WERI-Rb-1 (cell line): ENCODE results near the gene FOXO6.
A peak's percentile ranks its signal among the peaks of the same experiment; 100 is the strongest.

ENCODE experiments used
- DNase-seq: peaks from one replicate; pipeline ENCODE4 v3.0.0-alpha.2; 2020
- H3K27ac ChIP-seq: fragments of 250-450 bp; sonication (Bioruptor Pico); 2 replicates; pipeline ENCODE4 v1.5.1; 2020; ENCODE audit warnings: mild to moderate bottlenecking, moderate library complexity
- H3K27me3 ChIP-seq: fragments of 250-450 bp; sonication (Bioruptor Pico); 2 replicates; pipeline ENCODE4 v1.5.1; 2021; ENCODE audit warnings: mild to moderate bottlenecking, low read depth, moderate library complexity; ENCODE audit not compliant: insufficient read depth, severe bottlenecking
- H3K36me3 ChIP-seq: fragments of 250-450 bp; sonication (Bioruptor Pico); 2 replicates; pipeline ENCODE4 v1.5.1; 2020; ENCODE audit warnings: mild to moderate bottlenecking, moderate library complexity
- H3K4me3 ChIP-seq: 2 replicates; pipeline ENCODE4 v1.5.1; 2011; ENCODE audit warnings: low read depth, mild to moderate bottlenecking, control low read depth, low read length
- H3K9me3 ChIP-seq: fragments of 250-450 bp; sonication (Bioruptor Pico); 2 replicates; pipeline ENCODE4 v1.5.1; 2021; ENCODE audit warnings: mild to moderate bottlenecking, moderate library complexity; ENCODE audit not compliant: severe bottlenecking
- CTCF ChIP-seq: IDR thresholded peaks from 2 replicates; pipeline ENCODE4 v1.5.1; 2011; ENCODE audit warnings: low read depth, mild to moderate bottlenecking, control low read depth, inconsistent platforms, low read length

FOXO6 gene

GRCh38 chr1:41315871-41316270, 45.4 kb upstream of the FOXO6 start:
- TF ChIP-seq CTCF = no peak
- Histone ChIP-seq H3K36me3 (no peaks in the 10 kb centered on the region), H3K27ac (peak overlapping the region; percentile 96), H3K9me3 (no peaks in the 10 kb centered on the region), H3K27me3 (no peaks in the 10 kb centered on the region), H3K4me3 (no peak overlapping the region)
- DNase-seq = no peak

GRCh38 chr1:41317361-41317760, 43.9 kb upstream of the FOXO6 start:
- DNase-seq = no peak
- H3K27ac ChIP-seq = peak overlapping the region; percentile 96
- no peaks in the 10 kb centered on the region for H3K9me3 ChIP-seq
- TF ChIP-seq CTCF = no peak
- no peak overlapping the region for H3K4me3 ChIP-seq
- no peaks in the 10 kb centered on the region for H3K27me3 ChIP-seq
- no peaks in the 10 kb centered on the region for H3K36me3 ChIP-seq

- Histone ChIP-seq H3K4me3 (no peak overlapping the region), H3K36me3 (no peaks in the 10 kb centered on the region), H3K9me3 (no peaks in the 10 kb centered on the region), H3K27me3 (no peaks in the 10 kb centered on the region), H3K27ac (peak overlapping the region; percentile 96)
- no peak for DNase-seq
- no peak for TF ChIP-seq CTCF
These were observed 43.1 kb upstream of the FOXO6 start for GRCh38 chr1:41318135-41318534.

GRCh38 chr1:41319106-41319755, 42.0 kb upstream of the FOXO6 start:
- DNase-seq = no peak

GRCh38 chr1:41319807-41320711, 41.2 kb upstream of the FOXO6 start:
- H3K36me3 ChIP-seq = no peaks in the 10 kb centered on the region
- DNase-seq = peak; percentile 96
- no peak; the same call in 1 of the 2 replicates for TF ChIP-seq CTCF
- H3K4me3 ChIP-seq = peak overlapping the region; percentile 16; the same call in 1 of the 2 replicates
- peak overlapping the region; percentile 96 for H3K27ac ChIP-seq
- no peaks in the 10 kb centered on the region for H3K27me3 ChIP-seq
- no peaks in the 10 kb centered on the region for H3K9me3 ChIP-seq

More at GRCh38 chr1:41319106-41319755, 42.0 kb upstream of the FOXO6 start:
- Histone ChIP-seq H3K9me3 (no peaks in the 10 kb centered on the region), H3K36me3 (no peaks in the 10 kb centered on the region), H3K27me3 (no peaks in the 10 kb centered on the region), H3K4me3 (0 out of 2 replicates have a peak overlapping the region, but pooled peaks have one; percentile 2), H3K27ac (peak overlapping the region; percentile 96)
- TF ChIP-seq CTCF = no peak
